Endodermal cell (in vitro differentiated cells): Measurements from ENCODE around the gene ACADVL. TPM values are rescaled to one million over a fixed set of nuclear protein-coding genes. Genes with fewer than 3 reads are reported as not detected.
A peak's percentile ranks its signal among the peaks of the same experiment; 100 is the strongest.

Experiments used
- DNase-seq: peaks from one replicate; pipeline ENCODE4 v3.0.0-alpha.2; 2017
- H3K27ac ChIP-seq: 2 replicates; pipeline ENCODE4 v1.5.1; 2013; ENCODE audit warnings: mild to moderate bottlenecking, low read depth, low read length, moderate library complexity
- H3K27me3 ChIP-seq: 2 replicates; pipeline ENCODE4 v1.6.1; 2013; ENCODE audit warnings: mild to moderate bottlenecking, low read length, moderate library complexity; ENCODE audit not compliant: insufficient read depth, control insufficient read depth, poor library complexity, severe bottlenecking
- H3K36me3 ChIP-seq: 2 replicates; pipeline ENCODE4 v1.7.0; 2013; ENCODE audit warnings: mild to moderate bottlenecking, low read length, moderate library complexity; ENCODE audit not compliant: control insufficient read depth, insufficient read depth
- H3K4me1 ChIP-seq: one replicate; pipeline ENCODE4 v1.7.0; 2013; ENCODE audit warnings: low read length; ENCODE audit not compliant: control insufficient read depth, insufficient read depth
- H3K4me3 ChIP-seq: 2 replicates; pipeline ENCODE4 v1.5.1; 2013; ENCODE audit warnings: mild to moderate bottlenecking, low read length, moderate library complexity
- H3K9ac ChIP-seq: 2 replicates; pipeline ENCODE4 v1.6.1; 2013; ENCODE audit warnings: mild to moderate bottlenecking, low read length, moderate library complexity; ENCODE audit not compliant: poor library complexity, severe bottlenecking; ENCODE audit errors: extremely low read depth
- H3K9me3 ChIP-seq: 2 replicates; pipeline ENCODE4 v1.6.1; 2013; ENCODE audit warnings: mild to moderate bottlenecking, low read length, moderate library complexity; ENCODE audit not compliant: control insufficient read depth
- H3K27ac Mint-ChIP-seq: 2 replicates; pipeline ENCODE4 v1.8.0; 2020; ENCODE audit warnings: mixed read lengths
- H3K27me3 Mint-ChIP-seq: 2 replicates; pipeline ENCODE4 v1.8.0; 2021; ENCODE audit warnings: mild to moderate bottlenecking, mixed read lengths; ENCODE audit not compliant: insufficient read depth
- H3K36me3 Mint-ChIP-seq: 2 replicates; pipeline ENCODE4 v1.8.0; 2020; ENCODE audit warnings: low read depth, mixed read lengths
- H3K4me1 Mint-ChIP-seq: 2 replicates; pipeline ENCODE4 v1.8.0; 2020; ENCODE audit warnings: mixed read lengths
- H3K4me3 Mint-ChIP-seq: 2 replicates; pipeline ENCODE4 v1.8.0; 2020; ENCODE audit warnings: mild to moderate bottlenecking, moderate library complexity, mixed read lengths
- H3K9me3 Mint-ChIP-seq: 2 replicates; pipeline ENCODE4 v1.8.0; 2020; ENCODE audit warnings: mild to moderate bottlenecking, mixed read lengths
- CTCF ChIP-seq: fragments of 200-600 bp; sonication (generic); conservative IDR thresholded peaks from 2 replicates; pipeline ENCODE4 v1.5.0; 2021; ENCODE audit warnings: antibody characterized with exemption, mild to moderate bottlenecking
- WGBS, 2 experiments: methylation state at CpG; one replicate each; pipeline versions ENCODE4 v1.1.5 to v1.1.7; 2013; ENCODE audit warnings: missing lambda C conversion rate in 2 of 2, mixed read lengths in 1 of 2; ENCODE audit not compliant: insufficient coverage in 1 of 2, insufficient read length in 1 of 2; 5-methylcytosine and 5-hydroxymethylcytosine counted together
- total RNA-seq, 2 donors: library from RNA; stranded (reverse); fragmentation: NEBNext Ultra II Directional in 1 of 2; extraction: Animal tissue kit (Norgen Biotek cat#: 25700) in 1 of 2; gene quantifications; 2 replicates in 1 of 2; 3 replicates in 1 of 2; pipeline ENCODE4 v1.2.1, GENCODE V29; 2021

Gene ACADVL
- total RNA-seq, 2 donors from 2014 or later: 337 to 459 TPM

- 91 to 97% methylated on average over 6 of the region's 6 CpGs for WGBS, 2 experiments
- TF ChIP-seq CTCF: no peak
- peak overlapping the region; percentile 74 for H3K27ac Mint-ChIP-seq
- Histone ChIP-seq H3K27me3 (no peaks in the 10 kb centered on the region), H3K9ac (no peak overlapping the region), H3K27ac (no peak overlapping the region), H3K9me3 (no peaks in the 10 kb centered on the region), H3K4me1 (no peaks in the 10 kb centered on the region), H3K36me3 (peaks cover 30% of the 10 kb centered on the region), H3K4me3 (peak overlapping the region; percentile 94)
- H3K9me3 Mint-ChIP-seq: no peaks in the 10 kb centered on the region
- H3K4me3 Mint-ChIP-seq: no peak overlapping the region
- H3K27me3 Mint-ChIP-seq: no peaks in the 10 kb centered on the region
- peaks cover 25% of the 10 kb centered on the region for H3K4me1 Mint-ChIP-seq
- peaks cover 27% of the 10 kb centered on the region for H3K36me3 Mint-ChIP-seq
- DNase-seq: no peak
Measured at GRCh38 chr17:7249214-7249613, 29.5 kb downstream of the ACADVL start.

GRCh38 chr17:7249830-7250229, 30.1 kb downstream of the ACADVL start:
- H3K9me3 Mint-ChIP-seq: no peaks in the 10 kb centered on the region
- no peaks in the 10 kb centered on the region for H3K4me1 ChIP-seq
- peaks cover 26% of the 10 kb centered on the region for H3K36me3 Mint-ChIP-seq
- H3K4me3 Mint-ChIP-seq: peak overlapping the region; percentile 91
- no peak for DNase-seq
- H3K27ac ChIP-seq: no peak overlapping the region
- peak overlapping the region; percentile 90 for H3K9ac ChIP-seq
- no peak for TF ChIP-seq CTCF
- H3K27me3 Mint-ChIP-seq: no peaks in the 10 kb centered on the region
- peak overlapping the region; percentile 94 for H3K4me3 ChIP-seq
- peaks cover 31% of the 10 kb centered on the region for H3K36me3 ChIP-seq
- no peaks in the 10 kb centered on the region for H3K27me3 ChIP-seq
- 98 to 100% methylated on average over 3 to 7 of the region's 7 CpGs for WGBS, 2 experiments
- no peaks in the 10 kb centered on the region for H3K9me3 ChIP-seq
- H3K27ac Mint-ChIP-seq: peak overlapping the region; percentile 27
- peaks cover 25% of the 10 kb centered on the region for H3K4me1 Mint-ChIP-seq

- peak; percentile 67 for DNase-seq
- peak overlapping the region; percentile 94 for H3K27ac Mint-ChIP-seq
- H3K27me3 Mint-ChIP-seq: no peaks in the 10 kb centered on the region
- H3K4me3 Mint-ChIP-seq: peak overlapping the region; percentile 91
- H3K27ac ChIP-seq: peak overlapping the region; percentile 89
- H3K4me1 Mint-ChIP-seq: peaks cover 25% of the 10 kb centered on the region
- peak overlapping the region; percentile 94 for H3K4me3 ChIP-seq
- H3K4me1 ChIP-seq: no peaks in the 10 kb centered on the region
- 0 to 3% methylated on average over 20 to 54 of the region's 55 CpGs for WGBS, 2 experiments
- TF ChIP-seq CTCF: no peak
- H3K27me3 ChIP-seq: no peaks in the 10 kb centered on the region
- H3K36me3 ChIP-seq: peaks cover 30% of the 10 kb centered on the region
- H3K36me3 Mint-ChIP-seq: peaks cover 28% of the 10 kb centered on the region
- no peaks in the 10 kb centered on the region for H3K9me3 ChIP-seq
- H3K9ac ChIP-seq: peak overlapping the region; percentile 90
- no peaks in the 10 kb centered on the region for H3K9me3 Mint-ChIP-seq
Measured at GRCh38 chr17:7250695-7251627, 31.2 kb downstream of the ACADVL start.
